GM23248 (cell line): ENCODE measurements around the gene VWF.

Source experiments
- EZH2 ChIP-seq: fragments of 200-600 bp; sonication (generic); IDR thresholded peaks from 2 replicates; pipeline ENCODE4 v1.6.1; 2018; ENCODE audit warnings: antibody characterized with exemption, mild to moderate bottlenecking; ENCODE audit not compliant: insufficient read depth, poor library complexity, severe bottlenecking
- EZH2phosphoT487 ChIP-seq: fragments of 200-600 bp; sonication (generic); IDR thresholded peaks from 2 replicates; pipeline ENCODE4 v1.6.1; 2018; ENCODE audit warnings: antibody characterized with exemption, moderate library complexity, mild to moderate bottlenecking, low read depth; ENCODE audit not compliant: insufficient read depth

- TF ChIP-seq EZH2phosphoT487, result no peak
- peak; percentile 36 for TF ChIP-seq EZH2
These were observed 179.1 kb downstream of the VWF start, which contains the start of gene ANO2 for GRCh38 chr12:5945071-5946008.
